G401.6 (cell line): ENCODE results near the gene DPF3.

Experiments
- FAIRE-seq: peaks from 2 replicates; lab custom pipeline; 2012; peaks lifted over from hg19 to GRCh38; lab: Jason Lieb, UNC

The DPF3 gene

DNA sequence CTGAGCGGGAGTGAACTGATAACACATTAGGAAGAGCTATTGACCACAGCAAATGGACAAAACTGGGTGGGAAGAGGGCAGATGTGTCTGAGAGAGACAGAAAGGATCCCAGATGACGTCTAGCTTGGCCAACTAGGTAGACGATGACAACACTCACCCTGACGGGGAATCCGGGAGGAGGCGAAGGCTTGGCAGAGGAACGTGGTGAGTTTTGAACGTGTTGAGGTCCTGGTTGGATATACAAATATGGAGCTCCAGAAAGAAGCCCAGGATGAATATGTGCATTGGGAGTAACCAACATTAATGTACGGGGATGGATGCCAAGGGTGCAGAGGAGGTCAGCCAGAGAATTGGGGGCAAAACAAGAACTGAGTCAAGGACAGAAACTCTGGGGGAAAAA is 60.7 kb downstream of the DPF3 start:
- FAIRE-seq = no peak

DNA sequence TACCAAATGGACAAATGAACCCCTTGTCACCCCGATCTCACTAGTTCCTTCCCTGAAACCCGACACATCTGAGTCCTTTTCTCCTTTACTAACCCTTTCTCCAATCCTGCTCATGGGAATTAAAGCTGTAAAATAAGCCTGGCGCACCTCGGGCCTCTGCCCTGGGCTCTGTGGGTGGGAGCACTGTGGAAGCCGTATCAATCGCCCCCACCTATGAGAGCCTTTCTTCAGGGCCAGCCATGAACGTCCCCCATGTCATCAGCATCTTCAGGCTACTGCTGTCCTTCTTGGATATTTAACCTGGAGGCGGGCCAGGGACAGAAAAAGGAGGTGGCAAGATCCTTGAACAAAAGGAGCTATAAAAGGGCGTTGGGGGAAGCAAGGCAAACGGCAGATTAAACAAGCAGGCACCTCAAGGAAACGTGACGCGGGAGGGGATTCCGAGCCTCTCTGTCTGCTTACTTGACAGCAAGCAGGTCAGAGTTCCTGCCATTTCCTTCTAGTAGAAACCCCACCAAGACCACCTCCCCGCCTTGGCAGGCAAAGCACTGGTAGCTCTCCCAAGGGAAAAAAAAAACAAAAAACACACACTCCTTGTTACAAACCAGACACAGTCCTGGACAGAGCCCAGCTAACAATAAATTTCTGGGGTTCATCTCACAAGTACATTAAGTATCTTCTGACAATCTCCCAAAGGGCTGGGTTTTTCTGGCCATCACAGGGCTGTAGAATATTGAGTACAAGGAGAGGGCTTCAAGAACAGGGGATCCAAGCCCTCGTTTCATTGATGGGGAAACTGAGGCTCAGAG is 62.9 kb downstream of the DPF3 start:
- FAIRE-seq = no peak

DNA sequence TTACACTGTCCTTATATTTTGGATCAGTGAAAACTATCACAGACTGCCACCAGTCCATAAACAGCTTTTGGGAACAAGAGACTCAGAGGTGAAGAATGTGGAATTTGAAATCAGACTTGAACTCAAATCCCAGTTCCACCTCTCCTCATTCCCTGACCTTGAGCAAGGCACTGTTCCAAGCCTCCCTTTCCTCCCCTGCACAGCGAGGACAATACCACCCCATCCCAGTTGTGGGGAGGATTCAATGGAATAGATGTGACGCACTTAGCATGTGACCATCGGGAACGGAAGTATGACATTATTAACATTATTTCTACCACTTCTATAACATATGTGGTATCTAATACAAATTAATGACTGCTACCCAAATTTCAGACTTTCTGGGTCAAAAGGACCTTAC is 63.5 kb downstream of the DPF3 start:
- no peak for FAIRE-seq

DNA sequence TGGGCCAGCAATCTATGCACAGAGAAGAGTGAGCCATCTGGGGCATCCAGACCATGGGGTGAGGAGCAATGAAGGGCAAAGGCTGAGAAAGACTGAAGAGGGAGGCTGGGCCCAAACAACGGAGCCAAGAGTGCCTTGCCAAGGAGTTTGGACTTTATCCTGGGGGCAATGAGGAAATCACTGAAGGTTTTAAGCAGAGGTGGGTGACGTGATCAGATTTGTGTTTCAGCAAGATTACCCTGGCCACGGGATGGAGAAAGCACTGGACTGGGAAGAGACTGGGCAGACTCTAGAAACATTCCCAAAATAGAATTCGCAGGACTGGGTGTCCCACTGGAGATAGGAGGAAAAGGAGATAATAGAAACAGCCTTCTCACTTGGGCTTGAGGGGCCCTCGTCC is 65.3 kb downstream of the DPF3 start:
- no peak for FAIRE-seq

DNA sequence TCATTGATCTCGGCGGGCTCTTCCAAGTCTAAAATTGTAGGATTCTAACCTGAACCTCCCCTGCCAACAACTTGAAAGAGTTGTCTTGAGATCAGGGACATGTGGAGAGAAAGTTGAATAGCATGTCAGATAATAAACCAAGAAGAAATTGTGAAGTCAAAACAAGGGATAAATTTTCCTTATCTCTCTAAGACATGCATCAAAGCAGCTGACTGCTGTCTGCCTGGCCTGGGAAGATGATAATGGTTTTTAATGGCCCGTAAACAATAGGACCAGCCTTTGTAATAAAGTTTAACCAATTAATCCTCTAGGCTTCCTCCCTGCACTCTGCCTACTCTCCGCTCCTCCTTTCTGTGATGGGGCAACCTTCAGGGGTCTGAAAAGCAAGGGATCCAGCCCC is 67.9 kb downstream of the DPF3 start:
- FAIRE-seq = no peak

DNA sequence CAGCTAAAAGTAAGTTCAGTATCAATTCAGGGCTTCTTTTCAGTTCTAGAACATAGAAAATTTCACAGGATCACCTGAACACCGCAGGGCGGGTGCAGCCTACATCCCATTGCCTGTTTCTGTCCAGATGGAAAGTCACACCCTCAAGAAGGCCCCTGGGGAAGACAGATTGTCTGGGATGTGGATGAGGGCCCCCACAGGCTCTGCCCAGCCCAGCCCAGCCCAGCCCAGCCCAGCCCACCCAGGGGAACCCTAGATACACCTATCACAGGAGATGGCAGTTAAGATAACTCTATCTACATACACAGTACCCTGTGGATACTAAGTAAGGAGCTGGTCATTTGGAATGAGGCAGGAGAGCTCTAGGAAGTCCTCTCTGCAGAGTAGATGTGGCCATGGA is 68.4 kb downstream of the DPF3 start:
- FAIRE-seq = no peak

DNA sequence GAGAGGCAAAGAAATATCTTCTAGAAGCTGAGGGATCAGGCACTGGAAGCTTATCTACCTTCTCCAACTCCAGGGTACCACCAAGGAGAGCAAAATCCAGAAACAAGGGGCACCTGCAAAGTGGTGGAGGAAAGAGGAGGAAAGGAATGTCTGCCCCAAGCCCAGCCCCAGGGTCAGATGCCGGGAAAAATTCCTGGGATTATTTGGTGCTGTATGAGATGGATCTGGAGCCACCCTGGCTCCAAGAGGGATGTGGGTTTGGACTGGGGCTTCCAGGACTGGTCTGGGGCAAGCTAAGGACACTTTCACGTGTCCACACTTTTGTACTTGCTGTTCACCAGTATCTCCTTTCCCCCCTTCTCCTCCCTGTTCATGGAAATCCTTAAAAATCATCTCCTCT is 69.8 kb downstream of the DPF3 start:
- no peak for FAIRE-seq

DNA sequence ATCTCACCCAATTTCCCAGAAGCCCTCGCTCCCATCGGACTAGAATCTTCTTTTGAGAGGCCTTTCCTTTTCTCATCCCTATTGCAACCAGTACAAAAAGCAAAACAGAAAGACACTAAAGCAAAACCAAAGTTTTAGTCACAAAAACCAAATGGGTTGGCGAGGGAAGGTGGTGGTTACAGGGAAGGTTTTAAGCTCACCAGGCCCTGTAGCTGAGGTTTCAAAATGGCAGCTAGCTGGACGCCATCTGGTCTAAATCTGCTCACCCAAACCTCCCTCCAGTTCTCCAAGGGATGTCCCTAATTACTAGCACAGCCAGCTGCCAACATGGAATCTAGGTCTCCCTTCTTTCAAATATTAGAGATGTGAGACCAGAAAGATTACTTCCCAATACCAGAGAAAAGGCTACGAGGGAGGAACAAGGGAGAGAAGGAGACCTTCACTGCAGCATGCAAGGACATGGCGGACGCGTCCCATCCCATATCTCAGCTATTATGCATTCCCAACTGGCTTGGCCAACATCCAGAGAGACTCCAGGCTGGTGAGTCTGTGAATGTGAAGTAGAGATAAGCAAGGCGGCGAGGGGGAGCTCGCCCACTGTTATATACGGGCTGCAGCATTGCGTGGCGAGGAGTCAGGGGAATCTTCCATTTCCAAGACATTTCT is 70.8 kb downstream of the DPF3 start:
- FAIRE-seq = no peak

DNA sequence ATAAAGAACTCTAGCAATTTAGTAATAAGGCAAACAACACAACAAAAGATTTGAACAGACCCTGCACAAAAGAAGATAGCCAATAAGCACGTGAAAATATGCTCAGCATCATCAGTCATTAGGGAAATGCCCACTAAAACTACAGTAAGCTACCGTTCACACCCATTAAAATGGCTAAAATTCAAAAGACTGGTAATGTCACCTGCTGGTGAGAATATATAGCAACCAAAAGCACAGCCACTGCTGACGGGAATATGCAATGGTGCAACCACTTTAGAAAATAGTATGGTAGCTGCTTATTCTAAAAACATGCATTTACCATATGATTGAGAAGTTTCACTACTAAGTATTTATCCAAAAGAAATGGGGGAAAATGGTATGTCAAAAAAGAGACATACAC is 74.9 kb downstream of the DPF3 start:
- FAIRE-seq = no peak

DNA sequence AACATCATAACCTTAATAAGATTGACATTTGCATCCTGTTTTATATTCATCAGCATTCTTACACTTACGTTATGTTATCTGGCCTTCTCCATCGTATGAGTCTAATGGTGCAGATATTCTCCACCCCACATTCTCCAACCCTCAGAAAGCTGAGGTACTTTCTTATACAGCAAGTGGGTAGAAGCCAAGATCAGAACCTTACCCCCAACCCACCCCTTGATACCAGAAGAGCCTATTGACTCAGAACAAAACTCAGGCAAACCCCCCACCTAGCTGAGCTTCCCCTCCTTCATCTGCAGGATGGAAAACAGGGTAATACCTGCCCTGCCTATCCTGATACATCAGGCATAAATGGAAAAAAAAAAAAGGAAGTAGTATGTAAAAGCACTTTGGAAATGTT is 77.6 kb downstream of the DPF3 start:
- no peak for FAIRE-seq

DNA sequence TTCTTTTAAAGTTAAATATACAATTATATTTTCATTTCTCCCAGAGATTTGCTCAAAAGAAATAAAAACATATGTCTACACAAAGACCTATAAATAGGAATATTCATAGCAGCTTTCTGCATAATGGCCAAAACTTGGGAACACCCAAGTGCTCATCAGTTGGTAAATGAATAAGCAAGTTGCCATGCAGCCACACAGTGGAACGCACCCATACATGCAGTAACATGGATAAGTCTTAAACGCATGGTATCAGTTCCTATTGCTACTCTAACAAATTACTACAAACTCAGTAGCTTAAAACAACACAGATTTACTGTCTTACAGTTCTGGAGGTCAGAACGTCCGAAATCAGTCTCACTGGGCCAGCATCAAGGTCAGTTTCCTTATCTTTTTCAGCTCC is 78.5 kb downstream of the DPF3 start:
- FAIRE-seq = no peak

DNA sequence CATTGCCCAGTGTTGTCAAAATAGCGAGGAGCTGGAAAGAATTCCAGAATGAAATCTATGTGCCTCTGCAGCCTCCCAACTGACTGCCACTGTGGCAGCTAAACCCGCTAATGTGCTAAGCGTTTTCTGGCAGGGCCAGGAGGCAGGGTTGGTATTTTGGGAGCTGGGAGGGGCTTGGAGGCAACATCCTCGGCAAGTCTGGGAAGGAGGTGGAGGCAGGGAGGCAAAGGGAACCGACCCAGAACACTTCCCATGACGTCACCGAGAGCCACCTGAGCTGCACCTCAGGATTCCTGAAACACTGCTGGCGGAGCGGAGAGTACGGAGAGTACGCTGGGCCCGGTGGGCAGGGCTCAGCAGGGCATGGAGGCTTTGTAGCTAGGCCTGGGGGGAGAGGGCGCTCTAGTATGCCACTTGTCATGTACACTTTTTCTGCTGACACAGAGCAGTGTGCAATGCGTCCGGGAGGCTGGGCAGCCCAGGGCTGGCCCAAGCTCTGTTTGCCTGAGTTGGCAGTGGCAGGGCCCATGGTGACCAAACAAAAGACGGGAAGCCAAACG is 81.5 kb downstream of the DPF3 start:
- FAIRE-seq = no peak

DNA sequence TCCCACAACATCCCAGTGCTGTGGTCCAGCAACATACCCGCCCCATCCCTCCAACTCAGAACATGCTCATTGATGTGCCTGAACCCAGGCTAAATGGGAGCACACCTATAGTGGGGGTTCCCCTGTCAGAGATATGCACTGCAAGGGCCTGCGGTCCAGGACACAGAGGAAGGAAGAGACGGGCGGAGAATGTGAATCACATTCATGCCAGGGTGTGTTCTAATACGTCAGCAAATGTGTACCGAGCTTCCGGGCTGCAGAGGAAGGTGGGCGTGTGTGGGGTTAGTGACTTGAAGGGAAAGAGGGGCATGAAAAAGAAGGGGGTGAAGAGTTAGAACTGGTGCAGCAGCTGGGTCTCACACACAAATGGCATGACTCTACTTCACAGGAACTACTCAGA is 83.7 kb downstream of the DPF3 start:
- FAIRE-seq = no peak

DNA sequence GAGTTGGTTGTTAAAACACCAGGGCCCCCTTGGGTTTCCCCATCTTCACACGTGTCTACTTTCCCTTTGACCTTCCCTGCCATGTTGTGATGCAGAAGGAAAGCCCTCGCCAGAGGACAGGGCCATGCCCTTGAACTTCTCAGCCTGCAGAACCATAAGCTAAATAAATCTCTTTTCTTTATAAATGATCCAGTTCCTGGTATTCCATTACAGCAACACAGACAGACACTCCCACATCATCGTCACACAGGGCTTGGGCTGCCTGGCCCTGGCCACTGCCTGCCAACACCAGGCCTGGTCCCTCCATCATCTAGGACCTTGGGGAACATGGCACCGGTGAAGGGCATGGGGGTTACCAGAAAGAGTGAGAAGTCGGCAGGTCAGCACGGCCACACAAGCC is 84.8 kb downstream of the DPF3 start:
- FAIRE-seq = no peak

DNA sequence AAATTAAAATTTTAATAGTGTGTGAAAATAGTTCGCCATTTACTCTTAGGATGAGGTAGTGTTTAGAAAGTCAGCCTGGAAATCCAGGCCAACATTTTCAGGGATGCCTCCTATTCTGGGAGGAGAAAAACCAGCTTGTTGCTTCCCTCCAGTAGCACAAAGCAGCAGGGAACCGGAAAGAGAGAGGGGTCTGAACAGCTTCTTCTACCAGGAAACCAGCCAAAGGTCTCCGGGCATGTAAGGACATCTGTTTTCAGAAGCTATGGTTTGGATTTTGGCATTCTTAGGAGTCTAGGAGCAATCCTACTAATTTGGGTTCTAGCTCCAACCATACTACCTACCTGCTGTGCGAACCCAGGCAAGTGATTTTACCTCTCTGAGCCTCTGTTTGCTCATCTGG is 85.3 kb downstream of the DPF3 start:
- no peak for FAIRE-seq

DNA sequence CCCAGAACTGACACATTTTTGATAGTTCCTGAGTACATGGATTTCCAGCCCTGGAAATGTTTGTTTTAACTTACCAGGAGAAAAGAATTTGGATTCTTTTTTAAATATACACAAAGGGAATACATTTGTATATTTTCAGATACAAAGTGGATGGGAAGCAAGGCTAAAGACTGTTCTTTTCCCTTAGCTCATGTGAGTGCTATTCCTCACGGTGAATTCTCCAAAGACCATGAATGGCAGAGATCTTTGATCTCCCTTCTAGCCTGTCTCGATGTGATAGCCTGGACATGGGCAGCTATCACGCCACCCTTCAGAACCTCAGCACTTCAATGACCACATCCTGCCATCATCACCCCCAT is 91.3 kb downstream of the DPF3 start:
- FAIRE-seq = no peak

DNA sequence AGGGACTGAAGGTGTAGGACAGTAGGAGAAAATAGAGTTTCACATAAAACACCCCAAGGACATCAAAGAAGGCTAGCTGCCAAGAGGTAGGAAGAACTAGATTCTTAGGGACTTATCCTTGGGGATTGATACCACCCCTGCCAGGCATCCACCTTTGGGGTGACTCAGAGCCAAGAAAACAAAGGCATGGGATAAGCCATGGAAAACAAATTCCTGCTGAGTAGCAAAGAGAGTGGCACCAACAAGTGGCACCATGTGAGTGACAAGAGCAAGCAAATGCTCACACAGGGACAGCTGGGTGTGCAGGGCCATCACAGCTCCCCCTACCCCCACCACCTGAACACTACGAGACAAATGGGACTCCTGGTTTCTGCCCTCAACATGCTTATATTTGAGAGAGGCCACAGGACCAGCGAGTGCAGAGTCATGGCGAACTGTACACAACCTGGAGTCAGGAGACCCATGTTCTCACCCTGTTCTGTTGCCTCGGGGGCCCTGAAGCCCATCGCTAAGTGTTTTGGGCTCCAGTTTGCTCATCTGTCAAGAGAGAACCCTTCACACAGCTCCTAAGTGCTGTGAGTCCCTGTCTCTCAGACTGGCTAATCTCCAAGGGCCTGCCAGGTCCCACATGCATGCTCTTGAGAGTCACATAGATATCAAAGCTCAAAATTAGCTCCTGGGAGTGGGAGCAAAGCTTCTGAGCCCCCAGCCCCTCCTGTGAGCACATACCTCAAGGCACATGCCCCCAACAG is 91.9 kb downstream of the DPF3 start:
- no peak for FAIRE-seq

DNA sequence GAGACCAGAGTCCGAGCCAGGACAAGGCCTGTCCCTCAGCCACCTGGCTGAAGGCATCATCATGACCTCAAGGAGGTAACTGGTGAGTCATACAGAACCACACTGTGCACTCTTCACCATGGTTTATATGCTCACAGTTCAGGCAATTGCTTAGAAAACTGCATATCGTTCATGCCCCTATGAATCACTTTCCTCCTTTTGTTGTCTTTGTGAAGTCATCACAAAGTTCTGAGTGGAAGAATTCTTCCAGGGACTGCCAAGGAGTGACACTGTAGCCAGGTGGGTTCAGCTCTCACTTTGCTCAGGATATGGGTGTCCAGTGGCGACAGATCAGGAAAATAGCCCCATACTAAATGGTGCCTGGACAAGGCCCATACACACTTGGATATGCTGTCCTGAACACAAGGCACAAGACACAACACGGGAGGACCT is 92.5 kb downstream of the DPF3 start:
- FAIRE-seq = no peak

DNA sequence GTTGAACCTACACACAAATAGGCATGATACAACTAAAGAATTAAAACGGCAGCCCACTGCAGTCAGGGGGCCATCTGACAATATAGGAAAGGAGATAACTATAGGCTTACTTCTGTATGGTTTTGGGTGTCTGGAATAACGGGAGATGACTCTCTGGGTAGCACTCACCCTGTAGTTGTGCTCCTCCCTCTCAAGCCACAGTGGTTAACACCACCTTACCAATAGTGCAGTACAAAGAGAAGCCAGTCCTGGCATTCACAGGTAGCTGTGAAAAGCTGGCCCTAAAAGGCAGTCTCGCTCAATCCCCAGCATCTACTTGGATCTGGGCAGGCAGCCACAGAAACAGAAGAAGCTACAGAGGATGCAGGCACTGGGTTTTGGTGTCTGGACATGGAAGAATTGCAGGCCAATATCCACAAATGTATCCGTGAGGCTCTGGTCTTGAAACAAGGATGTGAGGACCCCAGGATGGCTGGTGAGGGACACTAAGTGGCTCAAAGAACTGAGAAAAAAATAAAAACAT is 93.0 kb downstream of the DPF3 start:
- no peak for FAIRE-seq

DNA sequence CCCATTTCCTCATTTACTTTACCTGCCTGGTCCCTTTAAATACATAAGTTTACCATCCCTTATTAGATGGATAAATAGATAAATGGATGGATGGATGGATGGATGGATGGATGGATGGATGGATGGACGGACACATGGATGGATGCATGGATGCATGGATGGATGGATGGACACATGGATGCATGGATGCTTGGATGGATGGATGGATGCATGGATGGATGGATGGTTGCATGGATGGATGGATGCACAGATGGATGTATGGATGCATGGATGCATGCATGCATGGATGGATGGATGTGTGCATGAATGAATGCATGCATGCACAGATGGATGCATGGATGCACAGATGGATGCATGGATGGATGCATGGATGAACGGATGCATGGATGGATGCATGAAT is 93.6 kb downstream of the DPF3 start:
- FAIRE-seq = no peak

DNA sequence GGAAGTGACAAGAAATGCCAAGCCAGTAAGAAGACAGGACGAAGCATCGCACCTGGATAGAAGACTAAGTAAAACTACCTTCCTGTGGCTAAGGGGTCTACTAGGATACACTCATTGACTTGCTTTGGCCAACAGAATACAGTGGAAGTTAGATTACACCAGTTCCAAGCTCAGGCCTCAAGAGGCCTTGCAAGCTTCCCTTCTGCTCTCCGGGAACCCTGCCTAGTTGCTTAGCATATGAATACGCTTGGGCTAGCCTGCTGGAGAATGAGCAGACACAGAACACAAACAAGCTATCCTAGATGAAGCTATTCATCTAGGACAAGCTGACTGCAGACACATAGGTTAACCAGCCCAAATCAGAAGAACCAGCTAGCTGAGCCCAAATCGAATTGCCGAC is 97.0 kb downstream of the DPF3 start:
- FAIRE-seq = no peak

DNA sequence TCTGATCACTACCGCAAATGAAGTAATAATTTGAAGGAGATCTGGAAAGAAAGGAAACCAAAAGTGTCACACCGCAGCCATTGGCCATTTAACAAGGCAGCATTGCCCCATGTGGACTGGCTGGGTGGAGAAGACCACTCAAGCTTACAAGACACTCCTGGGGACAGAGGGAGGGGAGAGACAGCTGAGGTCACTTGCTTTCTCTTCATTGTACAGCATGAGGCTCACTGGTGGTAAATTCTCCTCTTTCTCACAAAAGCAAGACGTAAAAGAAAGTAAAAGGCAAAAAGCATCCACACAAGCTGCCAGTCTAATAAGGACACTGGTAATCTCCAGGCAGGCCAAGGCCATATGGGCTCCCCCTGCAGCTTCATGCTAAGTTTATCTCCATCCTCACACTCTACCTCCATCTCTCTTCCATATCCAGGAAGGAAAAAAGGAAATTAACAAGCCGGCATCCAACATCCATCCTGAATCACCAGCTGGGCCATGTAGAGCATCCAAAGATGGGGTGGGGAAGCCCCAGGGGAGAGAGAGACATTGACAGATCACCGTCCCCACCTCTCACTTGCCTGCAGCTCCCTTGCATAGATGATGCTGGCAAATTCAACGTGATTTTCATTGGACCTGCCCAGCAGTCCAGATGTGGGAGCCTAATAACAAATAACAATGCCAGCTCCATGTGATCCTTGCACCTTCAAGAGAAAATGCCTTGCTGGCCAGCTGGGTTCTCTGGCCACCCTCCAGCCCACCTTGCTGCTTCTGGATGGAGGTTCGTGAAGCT is 100.6 kb downstream of the DPF3 start:
- FAIRE-seq = no peak
